ENCODE results near the gene TIMM44.

Gene TIMM44

DNA sequence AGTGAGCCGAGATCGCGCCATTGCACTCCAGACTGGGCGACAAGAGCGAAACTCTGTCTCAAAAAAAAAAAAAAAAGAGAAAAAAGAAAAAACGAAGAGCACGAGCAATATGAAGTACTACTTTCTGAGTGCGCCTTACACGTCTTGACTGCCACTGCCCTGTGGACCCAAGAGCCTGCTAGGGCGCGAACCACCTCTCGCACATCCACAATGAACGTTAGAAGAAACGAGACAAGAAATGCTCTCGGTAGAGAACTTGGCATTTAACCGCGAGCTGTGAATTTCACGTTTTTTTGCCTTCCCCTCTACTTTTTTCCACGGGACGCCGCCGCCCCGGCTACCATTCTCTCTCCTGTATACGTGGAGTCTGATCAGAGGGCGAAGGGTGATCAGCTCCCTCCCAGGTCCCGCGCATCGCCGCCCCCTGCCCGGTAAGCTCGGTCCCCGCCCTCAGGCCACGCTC is 454 bp downstream of the TIMM44 start:
- DNase-seq, result peak in 1 of 4 experiments; percentile 11

DNA sequence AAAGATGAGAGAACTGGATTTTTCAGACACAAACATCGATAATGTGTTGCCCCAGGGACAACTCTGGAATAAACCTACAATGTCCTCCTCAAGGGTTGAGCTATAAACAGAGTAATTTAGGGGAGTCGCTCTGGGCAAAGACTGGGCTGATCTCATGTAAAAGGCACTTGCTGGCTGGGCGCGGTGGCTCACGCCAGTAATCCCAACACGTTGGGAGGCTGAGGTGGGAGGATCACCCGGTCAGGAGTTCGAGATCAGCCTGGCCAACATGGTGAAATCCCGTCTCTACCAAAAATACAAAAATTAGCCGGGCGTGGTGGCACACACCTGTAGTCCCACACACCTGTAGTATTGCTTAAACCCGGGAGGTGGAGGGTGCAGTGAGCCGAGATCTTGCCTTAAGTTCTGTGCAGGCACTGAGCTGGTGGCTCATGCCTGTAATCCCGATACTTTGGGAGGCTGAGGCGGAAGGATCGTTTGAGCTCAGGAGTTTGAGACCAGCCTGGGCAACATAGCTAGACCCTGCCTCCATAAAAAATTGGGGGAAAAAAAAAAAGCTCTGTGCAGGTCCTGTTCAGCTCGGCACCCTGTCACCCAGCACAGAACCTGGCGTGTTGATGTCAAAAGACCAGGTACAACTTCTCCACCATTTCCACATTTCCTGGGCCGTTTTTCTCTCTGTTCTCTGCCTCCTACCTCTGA is 1.4 kb downstream of the TIMM44 start:
- no peak for DNase-seq

- no peak for DNase-seq
Measured at GRCh38 chr19:7940841-7941240, 2.6 kb downstream of the TIMM44 start.

DNA sequence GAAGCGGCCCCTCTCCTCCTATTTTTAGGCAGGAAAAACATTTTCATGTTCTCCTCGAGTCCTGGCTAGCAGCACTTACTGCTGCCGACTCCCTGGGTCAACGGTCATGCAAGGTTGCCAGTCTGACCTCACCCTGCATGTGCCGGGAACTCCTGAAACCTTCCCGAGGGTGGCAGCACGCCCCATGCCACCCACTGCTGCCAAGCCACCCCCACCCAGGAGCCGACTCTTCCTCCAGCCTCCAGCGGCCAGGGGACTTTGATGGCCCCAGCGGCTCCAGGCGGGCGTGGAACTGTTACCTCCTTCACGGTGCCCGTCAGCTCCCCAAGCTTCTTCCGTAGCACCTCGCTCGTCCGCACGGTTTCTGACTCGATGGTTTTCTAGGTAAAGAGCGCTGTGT is 8.7 kb downstream of the TIMM44 start:
- peak in 1 of 4 experiments; percentile 1 for DNase-seq

DNA sequence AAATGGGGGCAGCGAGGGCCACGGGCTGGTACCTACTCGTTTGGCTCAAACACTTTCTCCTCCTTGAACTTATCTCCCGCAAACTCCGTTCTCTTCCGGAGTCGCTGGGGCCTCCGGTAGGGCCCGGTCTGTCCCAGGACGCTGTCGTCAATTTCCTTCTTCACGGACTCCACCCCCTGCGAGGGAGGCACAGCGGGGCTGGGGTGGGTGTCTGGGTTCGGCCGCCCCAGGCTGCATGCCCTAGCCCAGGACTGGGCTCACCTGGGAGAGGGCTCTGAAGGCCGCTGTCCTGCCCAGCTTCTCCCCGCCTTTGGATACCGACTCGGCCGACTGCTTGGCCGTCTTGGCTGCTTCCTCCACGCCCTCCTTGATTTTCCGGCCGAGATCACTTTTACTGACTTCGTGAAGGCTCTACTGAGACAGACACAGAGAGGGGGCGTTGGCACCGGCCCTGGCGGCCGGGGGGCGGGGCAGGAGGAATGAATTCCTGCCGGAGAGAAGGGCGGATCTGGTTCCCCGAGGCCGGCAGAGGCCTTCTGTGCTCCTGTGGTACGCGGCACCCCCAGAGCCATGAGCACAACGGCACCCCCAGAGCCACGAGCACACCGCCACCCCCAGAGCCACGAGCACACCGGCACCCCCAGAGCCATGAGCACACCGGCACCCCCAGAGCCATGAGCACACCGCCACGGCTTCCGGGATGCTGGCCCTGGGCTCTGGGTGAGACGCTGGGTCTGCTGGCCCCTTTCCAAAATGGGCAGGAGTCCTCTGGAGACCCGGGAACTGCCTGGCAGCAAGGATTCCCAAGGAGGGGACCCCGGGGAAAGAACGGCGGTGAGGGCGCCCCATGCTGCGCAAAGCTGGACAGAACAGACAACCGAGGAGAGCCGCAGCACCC is 9.4 kb downstream of the TIMM44 start:
- peak in 1 of 4 experiments; percentile 1 for DNase-seq

DNA sequence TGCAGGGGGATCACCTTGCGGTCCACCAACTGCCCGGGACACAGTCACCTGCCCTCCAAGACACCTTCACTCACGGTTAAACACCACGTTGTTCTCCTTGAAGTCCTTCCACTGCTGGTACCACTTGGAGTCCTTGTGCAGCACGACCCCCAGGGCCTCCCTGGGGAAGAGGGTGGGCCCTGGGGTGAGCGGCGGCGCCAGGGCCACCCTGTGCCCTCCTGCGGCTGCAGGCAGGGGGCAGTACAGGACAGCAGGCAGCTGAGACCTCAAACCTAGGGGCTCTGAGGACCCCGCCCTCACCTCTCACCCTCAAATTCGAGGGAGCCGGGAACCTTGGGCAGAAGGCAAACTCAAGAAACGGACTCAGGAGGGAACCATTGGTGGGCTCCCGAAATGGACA is 10.1 kb downstream of the TIMM44 start:
- peak in 1 of 4 experiments; percentile 2 for DNase-seq

- DNase-seq, result peak in 1 of 4 experiments; percentile 1
Measured at GRCh38 chr19:7932930-7933300, 10.6 kb downstream of the TIMM44 start.

DNA sequence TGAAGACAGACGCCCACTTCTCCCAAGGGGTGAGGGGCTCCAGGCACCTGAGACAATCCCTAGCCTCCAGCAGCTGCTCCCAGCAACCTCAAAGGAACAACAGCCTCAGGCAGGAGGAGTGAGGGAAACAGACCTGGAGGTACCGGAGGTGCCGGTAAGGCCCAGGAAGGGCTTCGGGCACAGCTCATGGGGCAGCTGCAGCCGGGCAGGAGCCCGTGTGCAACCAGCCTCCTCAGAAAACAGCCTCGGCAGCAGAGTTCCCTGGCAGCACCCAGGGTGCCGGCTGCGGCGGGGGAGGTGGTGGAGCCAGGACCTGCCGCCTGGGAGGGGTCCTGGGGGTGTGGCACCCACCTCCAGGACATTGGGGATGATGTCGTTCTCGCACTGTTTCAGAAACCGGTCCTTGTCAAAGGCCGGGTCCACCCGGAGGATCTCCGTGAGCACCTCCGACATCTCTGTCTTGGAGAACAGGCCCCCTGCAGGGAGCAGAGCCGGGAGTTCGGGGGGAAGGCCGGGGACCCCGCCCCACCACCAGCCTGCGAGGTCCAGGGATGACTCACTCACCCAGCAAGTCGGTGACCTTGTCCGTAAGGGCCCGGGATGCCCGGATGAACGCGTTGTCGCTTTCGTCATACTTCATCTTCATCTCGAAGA is 11.1 kb downstream of the TIMM44 start:
- peak in 1 of 4 experiments; percentile 1 for DNase-seq

- peak in 1 of 4 experiments; percentile 1 for DNase-seq
Measured at GRCh38 chr19:7931221-7932061, 12.0 kb downstream of the TIMM44 start.

DNA sequence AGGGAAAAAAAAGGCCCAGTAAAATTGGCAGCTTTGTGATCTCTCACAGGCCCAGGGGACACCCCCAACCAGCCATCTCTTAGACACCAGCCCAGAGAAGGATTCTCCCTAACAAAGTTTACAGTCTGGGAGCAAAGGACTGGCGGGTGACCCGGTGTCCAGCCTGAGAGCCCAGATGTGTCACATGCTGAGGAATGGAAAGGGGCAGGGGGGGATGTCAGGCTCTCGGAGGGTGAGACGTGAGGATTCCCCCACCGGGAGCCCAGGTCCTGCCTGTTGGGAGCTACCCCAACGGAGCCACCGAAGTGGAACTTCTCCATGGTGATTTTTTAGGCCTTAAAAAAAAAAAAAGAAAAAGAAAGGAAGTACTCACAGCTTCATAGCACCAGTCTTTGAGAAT is 12.7 kb downstream of the TIMM44 start:
- no peak for DNase-seq

DNA sequence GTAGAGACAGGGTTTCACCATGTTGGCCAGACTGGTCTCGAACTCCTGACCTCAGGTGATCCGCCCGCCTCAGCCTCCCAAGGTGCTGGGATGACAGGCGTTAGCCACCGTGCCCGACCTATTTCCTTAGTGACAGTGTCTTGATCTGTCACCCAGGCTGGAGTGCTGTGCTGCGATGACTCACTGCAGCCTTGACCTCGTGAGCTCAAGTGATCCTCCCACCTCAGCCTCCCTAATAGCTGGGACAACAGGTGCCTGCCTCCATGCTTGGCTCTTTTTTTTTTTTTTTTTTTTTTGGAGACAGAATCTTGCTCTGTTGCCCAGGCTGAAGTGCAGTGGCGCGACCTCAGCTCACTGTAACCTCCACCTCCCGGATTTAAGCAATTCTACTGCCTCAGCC is 13.4 kb downstream of the TIMM44 start:
- peak in 3 of 4 experiments; percentile 31 to 44 (median 38) for DNase-seq

GRCh38 chr19:7928741-7929701 is 14.4 kb downstream of the TIMM44 start:
- DNase-seq, result peak; percentile 41 to 73 (median 56)

DNA sequence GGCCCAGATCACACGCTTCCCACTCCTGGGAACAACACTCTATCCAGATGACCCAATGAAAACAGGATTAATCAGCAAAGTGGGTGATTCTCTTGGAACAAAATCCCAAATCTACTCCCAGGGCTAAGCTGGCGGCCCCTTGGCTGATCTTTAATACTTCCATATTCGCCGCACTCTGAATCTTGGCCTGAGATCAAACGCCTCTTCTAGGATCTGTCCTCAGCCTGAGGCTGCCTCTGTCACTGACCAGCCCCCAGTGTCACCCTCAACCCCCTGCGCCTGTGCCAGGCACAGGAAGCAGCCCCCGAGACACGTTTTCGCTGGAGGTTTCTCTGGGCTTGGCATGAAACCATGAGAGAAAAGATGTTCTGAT is 15.1 kb downstream of the TIMM44 start:
- no peak for DNase-seq

DNA sequence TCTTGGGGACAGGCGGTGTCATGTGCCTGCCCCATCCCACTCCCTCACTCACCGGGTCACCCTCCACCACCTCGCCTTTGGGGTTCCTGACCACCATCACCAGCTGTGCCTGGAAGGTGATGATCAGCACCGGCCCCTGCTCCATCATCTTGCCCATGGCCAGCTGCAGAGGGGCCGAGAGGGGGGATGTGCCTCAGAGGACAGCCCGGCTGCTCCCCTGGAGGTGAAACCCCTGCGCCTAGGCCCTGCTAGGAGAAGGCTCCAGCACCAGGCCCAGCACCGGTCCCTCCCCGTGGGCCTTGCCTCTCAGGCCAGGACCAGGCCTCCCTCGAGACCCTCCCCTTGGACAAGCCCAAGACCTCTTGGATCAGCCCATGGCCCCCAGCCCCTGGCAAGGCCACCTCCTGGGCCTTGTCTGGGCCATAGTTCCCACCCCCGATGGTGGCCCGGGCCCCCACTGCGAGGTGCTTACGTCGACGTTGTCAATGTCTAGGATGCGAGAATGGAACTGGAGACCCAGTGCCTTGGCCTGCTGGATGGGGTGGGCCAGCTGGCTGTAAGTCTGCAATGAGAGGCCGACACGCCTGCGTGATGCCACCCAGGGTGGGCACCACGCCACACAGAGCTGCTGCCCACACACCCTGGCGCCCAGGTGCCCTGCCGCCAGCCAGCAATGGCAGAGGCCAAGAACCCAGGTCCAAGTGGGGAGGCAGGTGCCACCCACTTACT is 15.7 kb downstream of the TIMM44 start:
- peak in 1 of 4 experiments; percentile 1 for DNase-seq

DNA sequence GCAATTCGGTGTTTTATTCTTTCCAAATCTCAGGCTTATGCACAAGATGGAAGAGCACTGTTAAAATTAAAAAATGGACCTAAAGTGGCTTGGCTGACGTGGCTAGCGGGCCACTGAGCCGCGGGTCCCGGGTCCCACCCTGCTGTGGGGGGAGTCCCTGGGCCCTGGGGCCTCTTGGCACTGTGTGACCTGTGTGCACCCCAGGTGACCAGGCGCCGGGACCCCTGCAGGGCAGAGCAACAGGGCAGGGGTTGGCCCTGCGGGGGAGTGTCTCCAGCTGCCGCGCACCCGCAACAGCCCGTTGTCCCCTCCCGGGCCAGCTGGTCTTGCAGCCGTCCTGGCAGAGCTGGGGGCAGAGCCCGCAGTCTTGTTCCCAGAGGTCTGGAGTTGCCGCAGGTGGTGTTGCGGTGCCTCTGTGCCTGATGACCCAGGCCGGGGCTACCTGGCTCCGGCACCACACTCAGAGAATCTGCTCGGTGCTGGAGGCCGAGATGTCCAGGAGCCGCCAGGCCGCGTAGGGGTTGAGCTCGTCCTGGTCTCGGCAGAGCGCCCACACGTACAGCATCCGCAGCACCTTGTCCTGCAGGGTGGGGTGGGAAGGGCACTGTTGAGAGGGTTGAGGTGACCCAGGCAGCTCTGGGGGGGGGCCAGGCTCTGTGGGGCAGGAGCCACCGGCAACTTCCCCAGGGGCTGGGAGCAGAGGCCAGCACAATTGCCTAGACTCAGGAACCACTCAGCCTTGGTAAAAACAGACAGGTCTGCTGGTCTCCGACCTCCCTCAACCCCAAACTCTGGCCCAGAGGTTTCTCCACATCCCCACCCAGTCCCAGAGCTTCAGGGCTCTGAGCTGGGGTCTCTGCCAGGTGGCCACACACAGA is 16.5 kb downstream of the TIMM44 start:
- DNase-seq, result peak in 1 of 4 experiments; percentile 4

- peak; percentile 46 to 82 (median 66) for DNase-seq
Measured at GRCh38 chr19:7926021-7926726, 17.3 kb downstream of the TIMM44 start, which contains the start of gene CTXN1. Gene CTXN1 (minus strand): TSS chr19:7926135. CDS start chr19:7925538, 597 bp downstream.

DNA sequence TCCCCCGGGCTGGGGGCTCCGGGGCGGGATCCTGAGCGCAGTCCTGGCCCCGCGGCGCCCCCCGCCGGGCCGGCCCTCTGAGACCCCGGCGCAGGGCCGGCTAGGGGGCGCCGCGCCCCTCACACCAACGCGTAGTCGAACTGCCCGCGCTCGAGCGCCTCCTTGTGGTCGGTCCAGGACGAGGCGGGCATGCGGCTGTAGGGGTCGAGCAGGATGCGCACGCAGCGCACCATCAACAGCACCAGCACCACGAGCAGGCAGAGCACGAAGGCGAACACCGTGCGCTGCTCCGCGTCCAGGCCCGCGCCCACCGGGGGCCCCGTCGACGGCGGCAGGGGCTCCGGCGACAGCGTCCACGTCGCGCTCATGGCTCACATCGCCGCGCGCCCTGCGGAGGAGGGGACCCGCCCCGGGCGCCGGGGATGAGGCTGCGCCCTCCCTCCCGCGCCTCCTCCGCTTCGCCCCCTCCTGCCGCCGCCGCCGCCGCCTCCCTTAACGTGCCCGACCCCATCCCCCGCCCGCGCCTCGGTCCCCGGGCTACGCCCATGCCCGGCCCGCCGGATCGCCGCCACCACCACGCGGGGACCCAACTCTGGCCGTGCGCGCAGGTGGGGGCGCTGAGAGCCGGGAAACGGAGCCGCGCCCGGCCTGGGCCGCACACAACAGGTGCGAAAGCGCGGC is 18.2 kb downstream of the TIMM44 start:
- DNase-seq, result peak; percentile 65 to 81 (median 71)
